ENCODE data around the gene KIF12.
"Not testable (repeated sequence)": the region's sequence is repeated elsewhere in the genome, so short reads cannot be mapped to it uniquely, and the experiment has no call there.

DNA sequence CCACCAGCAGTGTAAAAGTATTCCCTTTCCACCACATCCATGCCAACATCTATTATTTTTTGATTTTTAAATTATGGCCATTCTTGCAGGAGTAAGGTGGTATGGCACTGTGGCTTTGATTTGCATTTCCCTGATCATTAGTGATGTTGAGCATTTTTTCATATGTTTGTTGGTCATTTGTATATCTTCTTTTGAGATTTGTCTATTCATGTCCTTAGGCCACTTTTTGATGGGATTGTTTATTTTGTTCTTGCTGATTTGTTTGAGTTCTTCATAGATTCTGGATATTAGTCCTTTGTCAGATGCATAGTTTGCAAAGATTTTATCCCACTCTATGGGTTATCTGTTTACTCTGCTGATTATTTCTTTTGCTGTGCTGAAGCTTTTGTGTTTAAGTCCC, 55.4 kb downstream of the KIF12 start:
- TF ChIP-seq CTCF (optimal IDR thresholded peaks at IDR 0.05 in 1 of 3, IDR thresholded peaks at IDR 0.05 in 1 of 3, conservative IDR thresholded peaks at IDR 0.05 in 1 of 3; ENCODE audit: extremely low read depth in 1 of 3, insufficient read depth in 2 of 3, low read length in 3 of 3); EZH2 (IDR thresholded peaks at IDR 0.05; ENCODE audit: low read length): not testable (repeated sequence)

Measured in keratinocyte (primary cell).